Urinary bladder (tissue), 4 donors: Measurements from ENCODE around the gene XYLT2. TPM values are rescaled to one million over a fixed set of nuclear protein-coding genes. Genes with fewer than 3 reads are reported as not detected.

Experiments used
- DNase-seq: peaks from one replicate; pipeline ENCODE4 v3.0.0-alpha.2; 2015; ENCODE audit errors: extremely low spot score
- H3K27ac ChIP-seq: one replicate; pipeline ENCODE4 v1.5.1; 2013; ENCODE audit warnings: low read depth, mild to moderate bottlenecking, moderate library complexity
- H3K36me3 ChIP-seq: one replicate; pipeline ENCODE4 v1.6.1; 2013; ENCODE audit warnings: mild to moderate bottlenecking, moderate library complexity; ENCODE audit not compliant: insufficient read depth
- H3K4me1 ChIP-seq: one replicate; pipeline ENCODE4 v1.6.1; 2013; ENCODE audit warnings: mild to moderate bottlenecking, moderate library complexity; ENCODE audit not compliant: insufficient read depth
- H3K4me3 ChIP-seq: one replicate; pipeline ENCODE4 v1.5.1; 2013; ENCODE audit warnings: low read depth, low read length
- WGBS: extraction: QIAGEN DNeasy Blood & Tissue Kit; methylation state at CpG from one replicate; pipeline ENCODE4 v1.1.7; 2013; 5-methylcytosine and 5-hydroxymethylcytosine counted together
- polyA plus RNA-seq: library from polyadenylated mRNA; stranded (reverse); fragments of 200-250 nt; gene quantifications from one replicate; pipeline ENCODE4 v1.2.3, GENCODE V29; 2013
- total RNA-seq: library from RNA; depleted of rRNA; stranded (reverse); fragments of >200 nt; gene quantifications from one replicate; pipeline ENCODE4 v1.2.3, GENCODE V29; 2014
- donor health status: healthy with polysubstance abuse.
- donor health status: healthy.

XYLT2 gene
- total and polyA plus RNA-seq, 2 donors = 17.6 to 27.8 TPM

DNA sequence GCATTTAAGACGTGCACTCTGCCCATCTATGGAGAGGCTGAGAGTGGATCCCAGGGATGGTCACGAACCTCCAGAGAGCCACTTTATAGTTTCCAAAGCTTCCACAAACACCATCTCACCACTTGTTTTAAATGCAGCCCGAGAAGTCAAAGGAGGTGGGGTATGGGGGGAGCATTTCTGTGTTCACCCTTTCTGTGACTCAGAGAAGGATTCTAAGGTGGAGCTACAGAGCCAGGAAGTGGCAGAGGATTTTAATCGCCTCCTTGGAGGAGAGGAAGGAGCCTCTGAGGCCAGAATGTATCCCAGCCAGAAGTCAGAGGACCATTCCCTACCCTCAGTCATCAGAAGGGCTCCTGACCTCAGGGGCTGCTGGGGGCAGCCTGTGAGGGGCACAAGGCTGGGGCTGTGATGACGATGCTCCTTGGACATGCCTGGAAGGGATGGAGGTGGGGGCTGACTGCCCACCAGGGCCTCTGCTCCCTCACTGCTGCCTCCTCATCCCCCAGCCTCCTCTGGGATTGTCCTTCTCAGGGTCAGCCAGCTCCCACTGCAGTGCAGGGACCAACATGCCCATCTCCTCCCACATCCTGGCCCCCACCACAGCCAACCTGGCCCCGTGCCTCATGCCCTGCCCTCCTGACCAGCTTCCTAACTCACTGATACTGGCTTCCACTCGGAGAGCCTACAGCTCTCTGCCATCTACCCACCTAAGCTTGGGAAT lies 2.8 kb downstream of the XYLT2 start:
- Histone ChIP-seq H3K36me3 (no peaks in the 10 kb centered on the region), H3K4me1 (no peaks in the 10 kb centered on the region), H3K27ac (no peak overlapping the region), H3K4me3 (no peak overlapping the region)
- no peak for DNase-seq
- 53% methylated on average over 7 of the region's 7 CpGs for WGBS

DNA sequence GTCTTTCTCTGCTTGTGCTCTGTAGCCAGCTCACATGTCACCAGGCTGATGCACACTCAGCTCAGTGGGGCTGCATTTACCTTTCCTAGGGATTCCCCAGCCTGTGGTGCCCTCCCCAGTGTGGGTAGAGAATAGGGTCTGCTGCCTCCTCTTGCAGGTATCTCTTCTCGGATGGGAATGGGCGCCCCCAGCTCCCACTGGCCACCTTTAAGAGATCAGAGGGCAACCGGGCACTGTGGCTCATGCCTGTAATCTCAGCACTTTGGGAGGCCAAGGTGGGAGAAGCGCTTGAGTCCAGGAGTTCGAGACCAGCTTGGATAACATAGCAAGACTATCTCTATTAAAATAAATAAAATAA lies 3.3 kb downstream of the XYLT2 start:
- no peaks in the 10 kb centered on the region for H3K4me1 ChIP-seq
- no peaks in the 10 kb centered on the region for H3K36me3 ChIP-seq
- H3K4me3 ChIP-seq = no peak overlapping the region
- no peak overlapping the region for H3K27ac ChIP-seq
- 96% methylated on average over 5 of the region's 5 CpGs for WGBS
- no peak for DNase-seq

DNA sequence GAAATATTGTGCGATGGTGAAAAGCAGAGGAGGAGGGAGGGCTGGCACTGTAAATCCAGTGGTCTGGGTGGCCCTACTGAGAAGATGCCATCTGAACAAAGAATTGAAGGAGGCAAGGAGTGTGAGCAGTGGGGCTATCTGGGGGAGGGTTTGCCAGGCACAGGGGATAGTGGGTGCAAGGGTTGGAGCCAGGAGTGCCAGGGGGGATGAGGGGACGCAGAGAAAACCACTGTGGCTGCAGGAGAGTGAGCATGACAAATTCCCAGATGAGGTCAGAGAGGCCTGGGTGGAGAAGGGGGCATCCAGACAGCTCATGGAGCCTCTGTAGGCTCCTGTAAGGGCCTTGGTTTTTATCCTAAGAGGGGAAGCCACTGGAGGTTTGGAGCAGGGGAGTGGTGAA lies 4.8 kb downstream of the XYLT2 start:
- Histone ChIP-seq H3K4me1 (no peaks in the 10 kb centered on the region), H3K36me3 (no peaks in the 10 kb centered on the region), H3K27ac (no peak overlapping the region), H3K4me3 (no peak overlapping the region)
- no peak for DNase-seq
- WGBS = 94% methylated on average over 2 of the region's 2 CpGs

DNA sequence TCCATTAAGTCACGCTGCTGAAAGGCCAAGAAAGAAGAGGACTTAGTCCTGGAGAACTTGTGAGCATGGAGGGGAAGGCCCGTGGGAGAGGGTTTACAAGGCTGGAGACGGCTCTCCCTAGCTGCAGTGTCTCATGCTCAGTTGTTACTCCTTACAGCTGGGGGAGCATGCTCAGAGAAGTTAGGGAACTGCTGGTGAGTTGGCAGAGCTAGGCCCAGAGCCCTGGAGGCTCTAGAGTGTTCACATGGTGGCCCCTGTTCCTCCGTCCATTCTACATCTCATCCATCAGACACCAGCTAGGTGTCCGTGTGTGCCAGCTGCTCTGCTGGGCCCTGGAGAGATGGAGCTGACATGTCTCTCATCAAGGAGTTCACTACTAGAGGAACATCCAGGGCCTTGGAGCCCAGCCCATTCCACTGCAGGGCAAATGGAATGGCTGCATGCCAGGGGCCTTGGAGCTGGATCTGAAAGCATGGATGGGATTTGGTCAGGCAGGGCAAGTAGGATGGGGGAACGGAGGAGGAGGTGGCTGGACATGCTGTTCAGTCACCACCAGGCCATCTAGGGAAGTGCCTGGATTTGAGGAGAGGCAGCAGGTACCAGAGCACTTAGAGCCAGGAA lies 6.3 kb downstream of the XYLT2 start:
- Histone ChIP-seq H3K4me3 (no peak overlapping the region), H3K27ac (no peak overlapping the region), H3K36me3 (no peaks in the 10 kb centered on the region), H3K4me1 (no peaks in the 10 kb centered on the region)
- no peak for DNase-seq
- 65% methylated on average over 6 of the region's 6 CpGs for WGBS

DNA sequence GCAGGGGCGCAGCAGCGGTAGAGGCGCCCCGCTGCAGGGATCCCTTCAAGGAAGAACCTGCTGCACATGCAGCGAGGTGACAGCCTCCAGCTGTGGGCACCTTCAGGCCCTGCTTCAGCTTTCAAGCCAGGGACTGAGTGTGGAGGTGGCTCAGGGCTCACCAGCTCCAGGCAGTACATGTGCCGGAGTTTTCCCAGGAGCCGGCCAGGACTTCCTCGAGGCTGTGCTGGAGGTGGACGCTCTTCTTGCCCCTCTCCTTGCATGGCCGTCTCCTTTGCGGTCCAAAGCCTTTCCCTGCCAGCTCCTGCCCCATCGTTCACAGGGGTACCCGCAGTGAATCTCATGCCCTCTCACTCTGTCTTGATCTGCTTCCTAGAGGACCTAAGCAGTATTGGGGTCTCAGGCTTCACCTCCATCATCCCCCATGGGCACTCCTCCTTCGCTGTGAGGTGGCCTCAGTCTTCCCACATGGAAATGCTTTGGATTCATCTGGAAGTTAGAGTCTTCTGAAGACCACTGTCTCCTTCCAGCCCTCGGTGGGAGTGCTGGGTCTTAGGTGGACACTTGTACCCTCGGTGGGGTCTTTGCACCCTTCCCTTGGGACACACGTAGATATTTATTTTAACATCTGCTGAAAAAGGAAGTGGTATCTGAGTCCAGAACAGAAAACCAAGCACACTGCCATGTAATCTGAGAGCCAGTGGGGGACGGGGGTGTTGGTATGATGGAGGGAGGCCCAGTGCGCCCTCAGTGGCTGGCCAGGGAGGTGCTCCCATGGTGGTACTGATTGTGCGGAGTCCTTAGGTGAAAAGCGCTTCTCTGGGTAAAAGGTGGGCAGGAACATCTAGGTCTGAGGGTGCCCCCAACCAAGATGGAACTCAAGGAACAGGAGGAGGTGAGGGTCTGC lies 7.0 kb downstream of the XYLT2 start:
- Histone ChIP-seq H3K27ac (no peak overlapping the region), H3K36me3 (no peaks in the 10 kb centered on the region)
- WGBS = 91% methylated on average over 21 of the region's 21 CpGs

DNA sequence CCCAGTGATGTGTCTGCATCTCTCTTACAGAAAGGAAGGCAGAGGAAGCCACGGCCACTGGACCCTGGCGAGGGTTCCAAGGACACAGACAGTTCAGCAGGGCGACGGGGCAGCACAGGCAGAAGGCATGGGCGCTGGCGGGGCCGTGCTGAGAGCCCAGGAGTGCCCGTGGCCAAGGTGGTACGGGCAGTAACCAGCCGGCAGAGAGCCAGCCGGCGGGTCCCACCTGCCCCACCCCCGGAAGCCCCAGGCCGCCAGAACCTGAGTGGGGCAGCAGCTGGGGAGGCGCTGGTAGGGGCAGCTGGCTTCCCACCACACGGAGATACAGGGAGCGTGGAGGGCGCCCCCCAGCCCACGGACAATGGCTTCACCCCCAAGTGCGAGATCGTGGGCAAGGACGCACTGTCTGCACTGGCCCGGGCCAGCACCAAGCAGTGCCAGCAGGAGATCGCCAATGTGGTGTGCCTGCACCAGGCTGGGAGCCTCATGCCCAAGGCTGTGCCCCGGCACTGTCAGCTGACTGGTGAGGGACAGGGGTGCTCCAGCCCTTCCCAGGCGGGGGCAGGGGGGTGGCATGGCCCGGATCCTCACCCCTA lies 7.8 kb downstream of the XYLT2 start:
- H3K4me1 ChIP-seq = no peaks in the 10 kb centered on the region
- no peak for DNase-seq
- no peaks in the 10 kb centered on the region for H3K36me3 ChIP-seq
- H3K4me3 ChIP-seq = no peak overlapping the region
- no peak overlapping the region for H3K27ac ChIP-seq
- WGBS = 93% methylated on average over 27 of the region's 27 CpGs

More for the DNA sequence above, 7.0 kb downstream of the XYLT2 start:
- Histone ChIP-seq H3K4me1 (no peaks in the 10 kb centered on the region), H3K4me3 (no peak overlapping the region)
- DNase-seq = no peak

DNA sequence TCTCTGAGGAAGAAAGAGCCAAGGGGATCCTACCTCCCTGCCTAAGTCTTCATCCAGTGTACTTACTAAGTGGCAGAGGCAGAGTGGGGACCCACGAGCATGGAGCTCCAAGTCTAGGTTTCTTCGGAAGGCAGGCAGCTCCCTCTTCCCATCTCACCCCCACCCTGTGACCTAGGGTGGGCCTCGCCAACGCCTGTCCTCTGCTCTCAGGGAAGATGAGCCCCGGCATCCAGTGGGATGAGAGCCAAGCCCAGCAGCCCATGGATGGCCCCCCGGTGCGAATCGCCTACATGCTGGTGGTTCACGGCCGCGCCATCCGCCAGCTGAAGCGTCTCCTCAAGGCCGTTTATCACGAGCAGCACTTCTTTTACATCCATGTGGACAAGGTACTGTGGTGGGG lies 8.3 kb downstream of the XYLT2 start:
- no peaks in the 10 kb centered on the region for H3K36me3 ChIP-seq
- H3K4me3 ChIP-seq = no peak overlapping the region
- WGBS = 93% methylated on average over 15 of the region's 15 CpGs

DNA sequence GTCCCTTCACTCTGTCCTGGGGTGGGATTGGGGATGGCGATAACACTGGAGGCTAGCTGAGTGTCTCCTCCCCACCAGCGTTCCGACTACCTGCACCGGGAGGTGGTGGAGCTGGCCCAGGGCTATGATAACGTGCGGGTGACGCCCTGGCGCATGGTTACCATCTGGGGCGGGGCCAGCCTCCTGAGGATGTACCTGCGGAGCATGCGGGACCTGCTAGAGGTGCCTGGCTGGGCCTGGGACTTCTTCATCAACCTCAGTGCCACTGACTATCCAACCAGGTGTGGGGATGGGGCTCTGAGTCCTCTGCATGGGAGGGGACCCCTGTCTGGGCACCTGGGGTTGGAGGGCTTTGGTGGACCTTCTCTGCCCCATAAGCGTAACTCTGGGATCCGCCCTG lies 8.8 kb downstream of the XYLT2 start:
- DNase-seq = no peak
- Histone ChIP-seq H3K27ac (no peak overlapping the region), H3K4me1 (no peaks in the 10 kb centered on the region), H3K36me3 (no peaks in the 10 kb centered on the region), H3K4me3 (no peak overlapping the region)
- 95% methylated on average over 13 of the region's 13 CpGs for WGBS

More for the DNA sequence above, 8.3 kb downstream of the XYLT2 start:
- no peak for DNase-seq
- H3K4me1 ChIP-seq = no peaks in the 10 kb centered on the region
- H3K27ac ChIP-seq = no peak overlapping the region

DNA sequence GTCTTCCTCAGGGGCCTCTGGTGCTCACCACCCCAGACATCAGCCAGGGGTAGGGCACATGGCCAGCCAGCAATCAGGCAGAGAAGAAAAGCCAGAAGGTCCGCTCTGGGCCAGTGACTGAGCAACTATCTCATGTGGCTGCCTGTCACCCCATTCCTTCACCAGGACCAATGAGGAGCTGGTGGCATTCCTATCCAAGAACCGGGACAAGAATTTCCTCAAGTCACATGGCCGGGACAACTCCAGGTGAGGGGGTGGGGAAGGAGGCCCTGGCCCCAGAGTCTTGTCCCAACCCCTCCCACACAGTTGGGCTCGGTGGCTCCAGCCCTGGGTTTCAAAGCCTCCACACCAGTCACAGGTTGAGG lies 9.4 kb downstream of the XYLT2 start:
- Histone ChIP-seq H3K36me3 (no peaks in the 10 kb centered on the region), H3K27ac (no peak overlapping the region), H3K4me1 (no peaks in the 10 kb centered on the region), H3K4me3 (no peak overlapping the region)
- WGBS = 86% methylated on average over 4 of the region's 4 CpGs
- no peak for DNase-seq

DNA sequence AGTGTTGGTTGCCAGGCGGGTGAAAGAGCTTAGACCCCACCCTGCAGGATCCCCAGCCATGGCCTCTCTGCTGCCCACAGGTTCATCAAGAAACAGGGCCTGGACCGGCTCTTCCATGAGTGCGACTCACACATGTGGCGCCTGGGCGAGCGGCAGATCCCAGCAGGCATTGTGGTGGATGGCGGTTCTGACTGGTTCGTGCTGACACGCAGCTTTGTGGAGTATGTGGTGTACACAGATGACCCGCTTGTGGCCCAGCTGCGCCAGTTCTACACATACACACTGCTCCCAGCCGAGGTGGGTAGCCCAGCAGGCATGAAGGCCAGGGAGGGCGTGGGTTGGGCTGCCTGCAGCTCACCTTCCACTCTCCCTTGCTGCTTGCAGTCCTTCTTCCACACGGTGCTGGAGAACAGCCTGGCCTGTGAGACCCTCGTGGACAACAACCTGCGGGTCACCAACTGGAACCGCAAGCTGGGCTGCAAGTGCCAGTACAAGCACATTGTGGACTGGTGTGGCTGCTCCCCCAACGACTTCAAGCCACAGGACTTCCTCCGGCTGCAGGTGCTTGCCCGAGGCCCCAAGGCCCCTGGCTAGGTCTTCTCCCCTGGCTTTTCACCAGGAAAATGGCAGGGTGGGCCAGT lies 9.9 kb downstream of the XYLT2 start:
- H3K27ac ChIP-seq = no peak overlapping the region
- no peaks in the 10 kb centered on the region for H3K4me1 ChIP-seq
- no peaks in the 10 kb centered on the region for H3K36me3 ChIP-seq
- 91% methylated on average over 20 of the region's 20 CpGs for WGBS
- H3K4me3 ChIP-seq = no peak overlapping the region
- no peak for DNase-seq

DNA sequence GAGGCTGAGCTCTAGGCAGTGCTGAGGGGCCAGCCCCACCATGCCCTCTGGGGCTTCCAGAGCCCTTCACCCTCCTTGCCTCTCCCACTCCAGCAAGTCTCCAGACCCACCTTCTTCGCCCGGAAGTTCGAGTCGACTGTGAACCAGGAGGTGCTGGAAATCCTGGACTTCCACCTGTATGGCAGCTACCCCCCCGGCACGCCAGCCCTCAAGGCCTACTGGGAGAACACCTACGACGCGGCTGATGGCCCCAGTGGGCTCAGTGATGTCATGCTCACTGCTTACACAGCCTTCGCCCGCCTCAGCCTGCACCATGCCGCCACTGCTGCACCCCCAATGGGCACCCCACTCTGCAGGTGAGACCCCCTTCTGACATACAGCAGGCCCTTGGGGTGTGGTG lies 10.5 kb downstream of the XYLT2 start:
- H3K4me3 ChIP-seq = no peak overlapping the region
- no peaks in the 10 kb centered on the region for H3K36me3 ChIP-seq
- 94% methylated on average over 12 of the region's 12 CpGs for WGBS
- no peak for DNase-seq
- H3K27ac ChIP-seq = no peak overlapping the region
- no peaks in the 10 kb centered on the region for H3K4me1 ChIP-seq

DNA sequence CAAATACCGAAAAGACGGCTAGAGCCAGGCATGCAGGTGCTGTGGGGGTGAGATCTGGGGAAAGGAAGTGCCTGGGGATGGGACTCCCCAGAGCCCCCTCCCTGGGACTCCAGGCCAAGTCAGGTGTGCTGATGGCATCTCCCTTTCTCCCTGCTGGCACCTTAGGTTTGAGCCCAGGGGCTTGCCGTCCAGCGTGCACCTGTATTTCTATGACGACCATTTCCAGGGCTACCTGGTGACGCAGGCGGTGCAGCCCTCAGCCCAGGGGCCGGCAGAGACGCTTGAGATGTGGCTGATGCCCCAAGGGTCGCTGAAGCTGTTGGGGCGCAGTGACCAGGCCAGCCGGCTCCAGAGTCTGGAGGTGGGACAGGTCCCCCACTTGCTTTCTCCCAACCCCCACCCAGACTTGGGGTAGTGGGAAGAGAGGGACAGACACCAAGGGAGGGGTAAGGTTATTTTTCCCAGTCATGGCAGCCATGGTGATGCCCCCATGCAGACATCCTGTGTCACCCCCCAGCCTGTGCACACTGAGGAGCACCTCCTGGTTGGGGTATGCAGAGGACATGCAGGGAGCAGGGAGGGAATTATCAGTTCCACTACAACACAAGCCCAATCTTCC lies 11.1 kb downstream of the XYLT2 start:
- Histone ChIP-seq H3K4me1 (no peaks in the 10 kb centered on the region), H3K36me3 (no peaks in the 10 kb centered on the region), H3K27ac (no peak overlapping the region), H3K4me3 (no peak overlapping the region)
- WGBS = 97% methylated on average over 12 of the region's 12 CpGs
- DNase-seq = no peak

DNA sequence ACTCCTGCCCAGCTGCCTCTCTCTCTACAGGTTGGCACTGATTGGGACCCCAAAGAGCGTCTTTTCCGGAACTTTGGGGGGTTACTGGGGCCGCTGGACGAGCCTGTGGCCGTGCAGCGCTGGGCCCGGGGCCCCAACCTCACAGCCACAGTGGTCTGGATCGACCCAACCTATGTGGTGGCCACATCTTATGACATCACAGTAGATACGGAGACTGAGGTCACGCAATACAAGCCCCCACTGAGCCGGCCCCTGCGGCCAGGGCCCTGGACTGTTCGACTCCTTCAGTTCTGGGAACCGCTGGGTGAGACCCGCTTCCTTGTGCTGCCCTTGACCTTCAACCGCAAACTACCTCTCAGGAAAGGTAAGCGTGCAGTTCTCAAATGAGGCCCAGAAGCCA lies 12.3 kb downstream of the XYLT2 start:
- H3K36me3 ChIP-seq = no peaks in the 10 kb centered on the region
- H3K4me1 ChIP-seq = no peaks in the 10 kb centered on the region
- DNase-seq = no peak
- WGBS = 95% methylated on average over 17 of the region's 17 CpGs
- H3K4me3 ChIP-seq = no peak overlapping the region
- no peak overlapping the region for H3K27ac ChIP-seq
